Measurements from ENCODE around the gene RALGDS. TPM values are rescaled to one million over a fixed set of nuclear protein-coding genes. Genes with fewer than 3 reads are reported as not detected.
"Not testable (repeated sequence)": the region's sequence is repeated elsewhere in the genome, so short reads cannot be mapped to it uniquely, and the experiment has no call there.

Gene RALGDS
- total RNA-seq, 2 experiments from 2014 or later, result 103 to 114 TPM

- CTCF ChIA-PET, result interaction anchor here (1.4 kb wide), 1 partner anchor 41 kb away, joined by 4 read pairs; no protein-coding TSS in a partner anchor
- ATAC-seq, result no peak
- no peak overlapping the region for H3K27ac Mint-ChIP-seq
- no peaks in the 10 kb centered on the region for H3K36me3 Mint-ChIP-seq
- H3K27me3 Mint-ChIP-seq, result no peaks in the 10 kb centered on the region
- DNase-seq, result no peak
- peaks cover 6% of the 10 kb centered on the region for H3K4me1 Mint-ChIP-seq
- H3K9me3 Mint-ChIP-seq (ENCODE audit: low read depth), result no peaks in the 10 kb centered on the region
- H3K4me3 Mint-ChIP-seq, result no peak overlapping the region
Observed at GRCh38 chr9:133088146-133088750, 32.8 kb downstream of the RALGDS start.

GRCh38 chr9:133087429-133088145 is 33.5 kb downstream of the RALGDS start:
- H3K36me3 Mint-ChIP-seq, result no peaks in the 10 kb centered on the region
- H3K4me3 Mint-ChIP-seq, result no peak overlapping the region
- H3K9me3 Mint-ChIP-seq (ENCODE audit: low read depth), result no peaks in the 10 kb centered on the region
- H3K4me1 Mint-ChIP-seq, result peaks cover 6% of the 10 kb centered on the region
- no peaks in the 10 kb centered on the region for H3K27me3 Mint-ChIP-seq
- ATAC-seq (no peak), DNase-seq (no peak)
- CTCF ChIA-PET, result no interaction called here
- H3K27ac Mint-ChIP-seq, result no peak overlapping the region

GRCh38 chr9:133086894-133087293 is 34.1 kb downstream of the RALGDS start:
- Mint-ChIP-seq H3K4me1 (peaks cover 6% of the 10 kb centered on the region), H3K4me3 (no peak overlapping the region), H3K27me3 (no peaks in the 10 kb centered on the region), H3K27ac (no peak overlapping the region), H3K36me3 (no peaks in the 10 kb centered on the region), H3K9me3 (ENCODE audit: low read depth) (no peaks in the 10 kb centered on the region)
- DNase-seq (no peak), ATAC-seq (no peak)
- CTCF ChIA-PET, result no interaction called here

GRCh38 chr9:133086212-133086860 is 34.7 kb downstream of the RALGDS start:
- H3K27me3 Mint-ChIP-seq; H3K9me3 Mint-ChIP-seq (ENCODE audit: low read depth); H3K36me3 Mint-ChIP-seq; ATAC-seq; CTCF ChIA-PET; DNase-seq; H3K27ac Mint-ChIP-seq; H3K4me1 Mint-ChIP-seq; H3K4me3 Mint-ChIP-seq: not testable (repeated sequence)

- H3K27ac Mint-ChIP-seq; H3K4me1 Mint-ChIP-seq; H3K36me3 Mint-ChIP-seq; CTCF ChIA-PET; ATAC-seq; H3K4me3 Mint-ChIP-seq; H3K9me3 Mint-ChIP-seq (ENCODE audit: low read depth); DNase-seq: not testable (repeated sequence)
- H3K27me3 Mint-ChIP-seq, result peaks cover 13% of the 10 kb centered on the region
Observed at GRCh38 chr9:133083688-133084087, 37.4 kb downstream of the RALGDS start.

GRCh38 chr9:133081957-133082644 is 38.9 kb downstream of the RALGDS start:
- CTCF ChIA-PET, result interaction anchor here (1.3 kb wide), 1 partner anchor 60 kb away, joined by 4 read pairs; no protein-coding TSS in a partner anchor
- not testable (repeated sequence) for H3K4me1 Mint-ChIP-seq; H3K9me3 Mint-ChIP-seq (ENCODE audit: low read depth)

GRCh38 chr9:133080786-133081779 is 40.0 kb downstream of the RALGDS start:
- H3K4me3 Mint-ChIP-seq; H3K4me1 Mint-ChIP-seq; DNase-seq; H3K27ac Mint-ChIP-seq; H3K9me3 Mint-ChIP-seq (ENCODE audit: low read depth); H3K36me3 Mint-ChIP-seq: not testable (repeated sequence)
- peaks cover 13% of the 10 kb centered on the region for H3K27me3 Mint-ChIP-seq
- peak; percentile 30 for ATAC-seq
- CTCF ChIA-PET, result interaction anchor here (0.9 to 1.4 kb wide), 3 partner anchors 21 to 59 kb away, joined by 3 to 5 read pairs (median 4); no protein-coding TSS in a partner anchor

More at GRCh38 chr9:133081957-133082644, 38.9 kb downstream of the RALGDS start:
- not testable (repeated sequence) for H3K4me3 Mint-ChIP-seq, ATAC-seq, H3K27ac Mint-ChIP-seq, H3K36me3 Mint-ChIP-seq, DNase-seq
- H3K27me3 Mint-ChIP-seq, result peaks cover 13% of the 10 kb centered on the region

- H3K4me1 Mint-ChIP-seq, result no peaks in the 10 kb centered on the region
- no peaks in the 10 kb centered on the region for H3K36me3 Mint-ChIP-seq
- no peaks in the 10 kb centered on the region for H3K9me3 Mint-ChIP-seq (ENCODE audit: low read depth)
- no peak for ATAC-seq
- no peak overlapping the region for H3K4me3 Mint-ChIP-seq
- no peak overlapping the region for H3K27ac Mint-ChIP-seq
- peaks cover 20% of the 10 kb centered on the region for H3K27me3 Mint-ChIP-seq
- CTCF ChIA-PET, result interaction anchor here (0.9 to 1.4 kb wide), 2 partner anchors 20 to 39 kb away, joined by 3 to 5 read pairs; no protein-coding TSS in a partner anchor
- no peak for DNase-seq
Observed at GRCh38 chr9:133080161-133080560, 40.9 kb downstream of the RALGDS start.

GRCh38 chr9:133078486-133078885 is 42.6 kb downstream of the RALGDS start:
- Mint-ChIP-seq H3K4me3 (no peak overlapping the region), H3K9me3 (ENCODE audit: low read depth) (no peaks in the 10 kb centered on the region), H3K27me3 (peaks cover 26% of the 10 kb centered on the region), H3K27ac (no peak overlapping the region), H3K36me3 (no peaks in the 10 kb centered on the region), H3K4me1 (no peaks in the 10 kb centered on the region)
- ATAC-seq, result no peak
- DNase-seq, result no peak
- CTCF ChIA-PET, result interaction anchor here (0.9 to 1.0 kb wide), 2 partner anchors 9 to 66 kb away, joined by 3 to 5 read pairs; no protein-coding TSS in a partner anchor

- ATAC-seq (no peak), DNase-seq (no peak)
- no peak overlapping the region for H3K27ac Mint-ChIP-seq
- CTCF ChIA-PET, result interaction anchor here (0.8 to 4.7 kb wide), 2 partner anchors 18 to 54 kb away, joined by 4 to 19 read pairs; no protein-coding TSS in a partner anchor
- H3K36me3 Mint-ChIP-seq, result no peaks in the 10 kb centered on the region
- peaks cover 26% of the 10 kb centered on the region for H3K27me3 Mint-ChIP-seq
- H3K4me1 Mint-ChIP-seq, result no peaks in the 10 kb centered on the region
- H3K4me3 Mint-ChIP-seq, result no peak overlapping the region
- no peaks in the 10 kb centered on the region for H3K9me3 Mint-ChIP-seq (ENCODE audit: low read depth)
Observed at GRCh38 chr9:133076691-133077090, 44.3 kb downstream of the RALGDS start.

GRCh38 chr9:133075925-133076630 is 45.0 kb downstream of the RALGDS start:
- CTCF ChIA-PET, result interaction anchor here (0.6 to 4.7 kb wide), 4 partner anchors 19 to 674 kb away, joined by 3 to 19 read pairs (median 4); no protein-coding TSS in a partner anchor
- Mint-ChIP-seq H3K36me3 (no peaks in the 10 kb centered on the region), H3K9me3 (ENCODE audit: low read depth) (no peaks in the 10 kb centered on the region)

More at GRCh38 chr9:133075925-133076630, 45.0 kb downstream of the RALGDS start:
- ATAC-seq, result no peak
- Mint-ChIP-seq H3K27me3 (peaks cover 26% of the 10 kb centered on the region), H3K4me3 (no peak overlapping the region), H3K27ac (no peak overlapping the region), H3K4me1 (no peaks in the 10 kb centered on the region)
- DNase-seq, result no peak

Measured in activated CD8-positive, alpha-beta memory T cell treated with anti-CD3 and anti-CD28 coated beads, Interleukin-2, amount 10 ng/mL, durations not matched to agents 7 days and 5 days (primary cell).